SK-N-MC (cell line): ENCODE measurements around the gene SLC7A5.

Source experiments
- EZH2 ChIP-seq: fragments of 200-600 bp; sonication (generic); IDR thresholded peaks from one replicate; pipeline ENCODE4 v1.6.1; 2017; ENCODE audit warnings: antibody characterized with exemption
- FOXP2 ChIP-seq: optimal IDR thresholded peaks from 2 replicates; pipeline ENCODE3; 2011; ENCODE audit warnings: mild to moderate bottlenecking, moderate library complexity; ENCODE audit not compliant: insufficient read depth; ENCODE audit errors: extremely low read length, control extremely low read depth
- POLR2AphosphoS5 ChIP-seq: IDR thresholded peaks from 2 replicates; pipeline ENCODE4 v1.6.1; 2012; ENCODE audit warnings: mild to moderate bottlenecking, low read depth, low read length, borderline replicate concordance

GRCh38 chr16:87834005-87834667 is 35.2 kb downstream of the SLC7A5 start:
- no peak for TF ChIP-seq EZH2
- no peak for TF ChIP-seq POLR2AphosphoS5
- no peak for TF ChIP-seq FOXP2
